ENCODE measurements around the gene CLEC12A. TPM values are rescaled to one million over a fixed set of nuclear protein-coding genes. Genes with fewer than 3 reads are reported as not detected.

CLEC12A gene
- polyA plus RNA-seq, 3 donors: 356 to 441 (median 412) TPM

DNA sequence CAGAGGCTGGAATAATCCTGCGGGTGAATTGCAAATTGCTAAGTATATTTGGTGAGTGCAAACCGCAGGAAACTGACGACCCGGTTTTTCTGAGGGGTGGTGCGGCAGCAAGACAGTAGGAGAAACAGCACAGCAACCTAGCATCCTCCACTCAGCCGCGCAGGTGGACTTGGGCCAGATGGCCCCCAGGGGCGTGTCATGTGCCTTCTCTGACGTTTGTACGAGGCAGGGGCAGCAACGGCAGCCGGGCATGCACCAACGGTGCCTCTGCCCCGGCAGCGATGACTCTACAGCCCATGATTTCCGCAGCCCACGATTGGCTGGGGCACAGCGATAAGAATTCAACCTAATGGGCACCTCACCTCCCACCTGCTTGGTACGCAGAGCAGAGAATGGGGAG lies 28.0 kb upstream of the CLEC12A start:
- Mint-ChIP-seq H3K9me3 (peaks cover 0 to 2% (median 0%) of the 10 kb centered on the region in 7 donors), H3K27ac (peak overlapping the region; percentile 55 to 91 (median 79)), H3K27me3 (ENCODE audit: low read depth in 3 of 3) (peaks cover 0 to 6% (median 0%) of the 10 kb centered on the region in 3 donors), H3K4me1 (peaks cover 74% of the 10 kb centered on the region), H3K4me3 (peak overlapping the region; percentile 84 to 87), H3K36me3 (peaks cover 0 to 16% of the 10 kb centered on the region in 2 donors)
- TF ChIP-seq, protein P1, sequence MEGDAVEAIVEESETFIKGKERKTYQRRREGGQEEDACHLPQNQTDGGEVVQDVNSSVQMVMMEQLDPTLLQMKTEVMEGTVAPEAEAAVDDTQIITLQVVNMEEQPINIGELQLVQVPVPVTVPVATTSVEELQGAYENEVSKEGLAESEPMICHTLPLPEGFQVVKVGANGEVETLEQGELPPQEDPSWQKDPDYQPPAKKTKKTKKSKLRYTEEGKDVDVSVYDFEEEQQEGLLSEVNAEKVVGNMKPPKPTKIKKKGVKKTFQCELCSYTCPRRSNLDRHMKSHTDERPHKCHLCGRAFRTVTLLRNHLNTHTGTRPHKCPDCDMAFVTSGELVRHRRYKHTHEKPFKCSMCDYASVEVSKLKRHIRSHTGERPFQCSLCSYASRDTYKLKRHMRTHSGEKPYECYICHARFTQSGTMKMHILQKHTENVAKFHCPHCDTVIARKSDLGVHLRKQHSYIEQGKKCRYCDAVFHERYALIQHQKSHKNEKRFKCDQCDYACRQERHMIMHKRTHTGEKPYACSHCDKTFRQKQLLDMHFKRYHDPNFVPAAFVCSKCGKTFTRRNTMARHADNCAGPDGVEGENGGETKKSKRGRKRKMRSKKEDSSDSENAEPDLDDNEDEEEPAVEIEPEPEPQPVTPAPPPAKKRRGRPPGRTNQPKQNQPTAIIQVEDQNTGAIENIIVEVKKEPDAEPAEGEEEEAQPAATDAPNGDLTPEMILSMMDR (IDR thresholded peaks at IDR 0.05): no peak
- no peaks in the 10 kb centered on the region for H3K9me3 ChIP-seq (replicated peaks in 1 of 2; ENCODE audit: control insufficient read depth in 1 of 2, insufficient read depth in 1 of 2, low read length in 2 of 2)
- peaks cover 34 to 63% of the 10 kb centered on the region in 2 donors for H3K4me1 ChIP-seq (ENCODE audit: control insufficient read depth in 1 of 2, insufficient read depth in 2 of 2, low read length in 2 of 2)
- DNase-seq: peak in 2 of 3 donors; percentile 30 to 56
- H3K27ac ChIP-seq (ENCODE audit: low read depth in 1 of 2, low read length in 2 of 2): peak overlapping the region in 1 of 2 donors; percentile 63
- intact Hi-C loops (cut with micrococcal nuclease): loop anchor here (5.0 to 10.0 kb wide), 4 partner anchors 34 to 192 kb away; partner anchors contain the start of genes CLEC7A (in 2 of the 2) and CLEC2B (in 1 of the 2)
- no peaks in the 10 kb centered on the region for H4K20me1 ChIP-seq (ENCODE audit: insufficient read depth, low read length)
- H3K36me3 ChIP-seq (replicated peaks in 1 of 2; ENCODE audit: control insufficient read depth in 1 of 2, insufficient read depth in 2 of 2, low read length in 2 of 2): no peaks in the 10 kb centered on the region
- WGBS (ENCODE audit: insufficient coverage): 69% methylated on average over 4 of the region's 19 CpGs
- peak overlapping the region; percentile 24 for H3K9ac ChIP-seq (ENCODE audit: insufficient read depth, low read length, poor library complexity, severe bottlenecking)
- H3K27me3 ChIP-seq (ENCODE audit: control insufficient read depth in 2 of 2, insufficient read depth in 2 of 2, low read length in 2 of 2): no peaks in the 10 kb centered on the region
- H2AFZ ChIP-seq (ENCODE audit: insufficient read depth, low read depth, low read length, poor library complexity, severe bottlenecking): peak overlapping the region; percentile 51
- H3K4me3 ChIP-seq (replicated peaks in 1 of 3; ENCODE audit: low read depth in 2 of 3, low read length in 3 of 3): peak overlapping the region; percentile 29 to 70 (median 32)
- peak overlapping the region; percentile 59 for H3K4me2 ChIP-seq (replicated peaks; ENCODE audit: extremely low read depth, low read length, poor library complexity, severe bottlenecking)
- peaks cover 38% of the 10 kb centered on the region for H3K79me2 ChIP-seq (ENCODE audit: insufficient read depth, low read length)

GRCh38 chr12:9944391-9944790 lies 26.8 kb upstream of the CLEC12A start:
- peak overlapping the region in 2 of 3 experiments; percentile 12 to 70 for H3K4me3 ChIP-seq (replicated peaks in 1 of 3; ENCODE audit: low read depth in 2 of 3, low read length in 3 of 3)
- DNase-seq: peak in 2 of 3 donors; percentile 72 to 77
- Mint-ChIP-seq H3K4me1 (peaks cover 76% of the 10 kb centered on the region), H3K27me3 (ENCODE audit: low read depth in 3 of 3) (peaks cover 0 to 6% (median 0%) of the 10 kb centered on the region in 3 donors), H3K36me3 (peaks cover 0 to 5% of the 10 kb centered on the region in 2 donors), H3K27ac (peak overlapping the region; percentile 48 to 93 (median 82)), H3K4me3 (peak overlapping the region in 1 of 2 donors; percentile 75), H3K9me3 (peaks cover 0 to 2% (median 0%) of the 10 kb centered on the region in 7 donors)
- no peaks in the 10 kb centered on the region for H3K36me3 ChIP-seq (replicated peaks in 1 of 2; ENCODE audit: control insufficient read depth in 1 of 2, insufficient read depth in 2 of 2, low read length in 2 of 2)
- H3K9me3 ChIP-seq (replicated peaks in 1 of 2; ENCODE audit: control insufficient read depth in 1 of 2, insufficient read depth in 1 of 2, low read length in 2 of 2): no peaks in the 10 kb centered on the region
- H3K27me3 ChIP-seq (ENCODE audit: control insufficient read depth in 2 of 2, insufficient read depth in 2 of 2, low read length in 2 of 2): no peaks in the 10 kb centered on the region
- H3K79me2 ChIP-seq (ENCODE audit: insufficient read depth, low read length): peaks cover 38% of the 10 kb centered on the region
- H3K27ac ChIP-seq (ENCODE audit: low read depth in 1 of 2, low read length in 2 of 2): peak overlapping the region in 1 of 2 donors; percentile 63
- H3K9ac ChIP-seq (ENCODE audit: insufficient read depth, low read length, poor library complexity, severe bottlenecking): no peak overlapping the region
- intact Hi-C loops (cut with micrococcal nuclease): loop anchor here (5.0 to 10.0 kb wide), 4 partner anchors 33 to 190 kb away; partner anchors contain the start of genes CLEC7A (in 2 of the 2) and CLEC2B (in 1 of the 2)
- no peak overlapping the region for H2AFZ ChIP-seq (ENCODE audit: insufficient read depth, low read depth, low read length, poor library complexity, severe bottlenecking)
- TF ChIP-seq, protein P1 (IDR thresholded peaks at IDR 0.05): no peak
- WGBS (ENCODE audit: insufficient coverage): 0% methylated on average over 1 of the region's 2 CpGs
- H3K4me2 ChIP-seq (replicated peaks; ENCODE audit: extremely low read depth, low read length, poor library complexity, severe bottlenecking): peak overlapping the region; percentile 59
- H4K20me1 ChIP-seq (ENCODE audit: insufficient read depth, low read length): no peaks in the 10 kb centered on the region
- peaks cover 45 to 75% of the 10 kb centered on the region in 2 donors for H3K4me1 ChIP-seq (ENCODE audit: control insufficient read depth in 1 of 2, insufficient read depth in 2 of 2, low read length in 2 of 2)
